Middle frontal gyrus (tissue), 1 donor: ENCODE data around the gene OTULINL.

Experiments
- DNase-seq: peaks from one replicate; pipeline ENCODE4 v3.0.0-alpha.2; 2015; ENCODE audit warnings: low spot score; ENCODE audit errors: extremely low spot score

The OTULINL gene

GRCh38 chr5:14577079-14577725 lies 4.4 kb upstream of the OTULINL start:
- DNase-seq, result no peak

- DNase-seq, result no peak
Observed at GRCh38 chr5:14577971-14578370, 3.6 kb upstream of the OTULINL start.

- no peak for DNase-seq
Observed at GRCh38 chr5:14579246-14579645, 2.3 kb upstream of the OTULINL start.

GRCh38 chr5:14579731-14580397 lies 1.7 kb upstream of the OTULINL start:
- no peak for DNase-seq

- DNase-seq, result no peak
Observed at GRCh38 chr5:14580398-14581034, 1.1 kb upstream of the OTULINL start.

- no peak for DNase-seq
Observed at GRCh38 chr5:14581891-14582796, 552 bp downstream of the OTULINL start.

GRCh38 chr5:14582797-14583137 lies 1.2 kb downstream of the OTULINL start:
- peak; percentile 33 for DNase-seq

GRCh38 chr5:14584848-14585247 lies 3.3 kb downstream of the OTULINL start:
- DNase-seq, result no peak

- DNase-seq, result no peak
Observed at GRCh38 chr5:14587150-14587549, 5.6 kb downstream of the OTULINL start.

- DNase-seq, result no peak
Observed at GRCh38 chr5:14588145-14588544, 6.6 kb downstream of the OTULINL start.

- DNase-seq, result no peak
Observed at GRCh38 chr5:14588758-14589543, 7.4 kb downstream of the OTULINL start.

- no peak for DNase-seq
Observed at GRCh38 chr5:14590949-14591348, 9.4 kb downstream of the OTULINL start.

- DNase-seq, result no peak
Observed at GRCh38 chr5:14591548-14591947, 10.0 kb downstream of the OTULINL start.

GRCh38 chr5:14593326-14594021 lies 11.9 kb downstream of the OTULINL start:
- DNase-seq, result no peak

GRCh38 chr5:14594378-14595074 lies 12.9 kb downstream of the OTULINL start:
- DNase-seq, result no peak

- DNase-seq, result no peak
Observed at GRCh38 chr5:14595189-14595588, 13.6 kb downstream of the OTULINL start.

GRCh38 chr5:14595891-14596290 lies 14.3 kb downstream of the OTULINL start:
- no peak for DNase-seq

- no peak for DNase-seq
Observed at GRCh38 chr5:14597080-14597479, 15.5 kb downstream of the OTULINL start.

GRCh38 chr5:14598225-14598624 lies 16.6 kb downstream of the OTULINL start:
- DNase-seq, result no peak
